Measurements from ENCODE around the gene HMOX1. TPM values are rescaled to one million over a fixed set of nuclear protein-coding genes. Genes with fewer than 3 reads are reported as not detected.

Gene HMOX1
- total and polyA plus RNA-seq, 4 donors = 18.7 to 108 (median 59.7) TPM

DNA sequence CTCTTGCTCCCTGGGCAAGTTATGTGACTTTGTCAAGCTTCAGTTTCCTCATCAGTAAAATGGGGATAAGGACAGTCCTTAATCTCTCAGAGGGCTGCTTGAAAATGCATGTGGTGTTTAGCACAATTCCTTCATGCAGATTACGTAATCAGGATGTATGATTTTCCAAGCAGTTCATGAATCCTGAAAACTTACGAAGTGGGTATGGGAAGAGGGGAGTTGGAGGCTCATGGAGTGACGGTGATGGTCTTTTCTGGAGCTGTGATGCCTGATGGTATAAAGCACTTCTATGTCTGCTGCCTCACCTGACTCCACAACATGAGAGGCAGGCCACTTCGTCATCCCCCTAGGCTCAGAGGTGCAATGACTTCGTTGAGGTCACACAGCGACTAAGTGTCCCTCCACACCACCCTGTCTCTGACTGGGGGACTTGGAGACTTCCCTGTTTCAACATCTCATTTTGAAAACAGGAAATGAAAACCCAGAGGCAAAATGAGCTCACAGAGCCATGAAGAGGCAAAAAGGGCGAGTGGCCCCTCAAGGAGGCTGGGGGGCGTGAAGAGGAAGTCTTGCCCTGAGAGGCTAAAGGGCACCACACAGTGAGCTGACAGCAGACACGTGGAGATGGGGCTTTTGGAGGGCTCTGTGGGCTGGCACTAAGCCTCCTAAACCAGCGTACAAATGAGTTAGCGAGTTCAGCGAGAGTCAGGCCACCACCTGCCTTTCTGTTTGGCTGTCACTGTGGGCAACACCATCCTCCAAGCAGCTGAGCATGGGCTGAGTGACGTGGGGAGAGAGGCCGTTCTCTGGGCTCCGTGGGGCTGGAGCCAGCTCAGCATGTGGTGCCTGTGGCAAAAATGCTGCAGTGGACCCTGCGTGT is 29.1 kb downstream of the HMOX1 start (continued):
- TF ChIP-seq, protein P1, sequence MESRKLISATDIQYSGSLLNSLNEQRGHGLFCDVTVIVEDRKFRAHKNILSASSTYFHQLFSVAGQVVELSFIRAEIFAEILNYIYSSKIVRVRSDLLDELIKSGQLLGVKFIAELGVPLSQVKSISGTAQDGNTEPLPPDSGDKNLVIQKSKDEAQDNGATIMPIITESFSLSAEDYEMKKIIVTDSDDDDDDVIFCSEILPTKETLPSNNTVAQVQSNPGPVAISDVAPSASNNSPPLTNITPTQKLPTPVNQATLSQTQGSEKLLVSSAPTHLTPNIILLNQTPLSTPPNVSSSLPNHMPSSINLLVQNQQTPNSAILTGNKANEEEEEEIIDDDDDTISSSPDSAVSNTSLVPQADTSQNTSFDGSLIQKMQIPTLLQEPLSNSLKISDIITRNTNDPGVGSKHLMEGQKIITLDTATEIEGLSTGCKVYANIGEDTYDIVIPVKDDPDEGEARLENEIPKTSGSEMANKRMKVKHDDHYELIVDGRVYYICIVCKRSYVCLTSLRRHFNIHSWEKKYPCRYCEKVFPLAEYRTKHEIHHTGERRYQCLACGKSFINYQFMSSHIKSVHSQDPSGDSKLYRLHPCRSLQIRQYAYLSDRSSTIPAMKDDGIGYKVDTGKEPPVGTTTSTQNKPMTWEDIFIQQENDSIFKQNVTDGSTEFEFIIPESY (IDR thresholded peaks at IDR 0.05) = no peak

DNA sequence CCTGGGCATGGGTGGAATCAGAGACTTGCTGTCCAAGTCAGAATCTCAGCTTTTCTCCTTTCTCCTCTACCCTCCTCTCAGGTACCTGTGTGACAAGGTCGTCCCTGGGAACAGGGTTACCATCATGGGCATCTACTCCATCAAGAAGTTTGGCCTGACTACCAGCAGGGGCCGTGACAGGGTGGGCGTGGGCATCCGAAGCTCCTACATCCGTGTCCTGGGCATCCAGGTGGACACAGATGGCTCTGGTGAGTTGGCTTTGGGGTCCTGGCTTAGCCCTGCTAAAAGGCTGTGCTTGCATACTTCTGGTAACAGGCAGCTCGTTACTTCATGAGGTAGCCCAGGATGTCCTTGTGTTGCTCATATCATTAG is 29.8 kb downstream of the HMOX1 start:
- no peaks in the 10 kb centered on the region for H3K27me3 ChIP-seq (ENCODE audit: control insufficient read depth in 4 of 4, insufficient read depth in 4 of 4, low read length in 3 of 4)
- H3K4me1 ChIP-seq (ENCODE audit: control insufficient read depth in 4 of 4, insufficient read depth in 4 of 4, low read length in 3 of 4) = peaks cover 0 to 2% (median 0%) of the 10 kb centered on the region in 4 donors
- H3K9me3 ChIP-seq (ENCODE audit: control insufficient read depth in 4 of 4, low read length in 3 of 4) = no peaks in the 10 kb centered on the region
- peaks cover 7 to 65% (median 16%) of the 10 kb centered on the region in 4 donors for H3K36me3 ChIP-seq (ENCODE audit: control insufficient read depth in 4 of 4, insufficient read depth in 3 of 4, low read depth in 1 of 4, low read length in 3 of 4)
- H3K9ac ChIP-seq (ENCODE audit: low read depth in 1 of 2, low read length in 2 of 2) = no peak overlapping the region
- TF ChIP-seq HNF4G (IDR thresholded peaks at IDR 0.05) (no peak), TAF1 (conservative IDR thresholded peaks at IDR 0.05) (no peak), EGR1 (IDR thresholded peaks at IDR 0.05; ENCODE audit: low read depth in 2 of 2) (no peak), GABPA (IDR thresholded peaks at IDR 0.05 in 1 of 2, conservative IDR thresholded peaks at IDR 0.05 in 1 of 2) (no peak)
- TF ChIP-seq, protein P2, sequence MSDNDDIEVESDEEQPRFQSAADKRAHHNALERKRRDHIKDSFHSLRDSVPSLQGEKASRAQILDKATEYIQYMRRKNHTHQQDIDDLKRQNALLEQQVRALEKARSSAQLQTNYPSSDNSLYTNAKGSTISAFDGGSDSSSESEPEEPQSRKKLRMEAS (IDR thresholded peaks at IDR 0.05) = no peak
- TF ChIP-seq, protein P3, sequence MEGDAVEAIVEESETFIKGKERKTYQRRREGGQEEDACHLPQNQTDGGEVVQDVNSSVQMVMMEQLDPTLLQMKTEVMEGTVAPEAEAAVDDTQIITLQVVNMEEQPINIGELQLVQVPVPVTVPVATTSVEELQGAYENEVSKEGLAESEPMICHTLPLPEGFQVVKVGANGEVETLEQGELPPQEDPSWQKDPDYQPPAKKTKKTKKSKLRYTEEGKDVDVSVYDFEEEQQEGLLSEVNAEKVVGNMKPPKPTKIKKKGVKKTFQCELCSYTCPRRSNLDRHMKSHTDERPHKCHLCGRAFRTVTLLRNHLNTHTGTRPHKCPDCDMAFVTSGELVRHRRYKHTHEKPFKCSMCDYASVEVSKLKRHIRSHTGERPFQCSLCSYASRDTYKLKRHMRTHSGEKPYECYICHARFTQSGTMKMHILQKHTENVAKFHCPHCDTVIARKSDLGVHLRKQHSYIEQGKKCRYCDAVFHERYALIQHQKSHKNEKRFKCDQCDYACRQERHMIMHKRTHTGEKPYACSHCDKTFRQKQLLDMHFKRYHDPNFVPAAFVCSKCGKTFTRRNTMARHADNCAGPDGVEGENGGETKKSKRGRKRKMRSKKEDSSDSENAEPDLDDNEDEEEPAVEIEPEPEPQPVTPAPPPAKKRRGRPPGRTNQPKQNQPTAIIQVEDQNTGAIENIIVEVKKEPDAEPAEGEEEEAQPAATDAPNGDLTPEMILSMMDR (IDR thresholded peaks at IDR 0.05; ENCODE audit: low read depth, low read length, missing input control) = no peak
- TF ChIP-seq, protein P4, sequence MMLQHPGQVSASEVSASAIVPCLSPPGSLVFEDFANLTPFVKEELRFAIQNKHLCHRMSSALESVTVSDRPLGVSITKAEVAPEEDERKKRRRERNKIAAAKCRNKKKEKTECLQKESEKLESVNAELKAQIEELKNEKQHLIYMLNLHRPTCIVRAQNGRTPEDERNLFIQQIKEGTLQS (IDR thresholded peaks at IDR 0.05) = no peak
- no peak overlapping the region for H3K4me3 ChIP-seq (ENCODE audit: low read depth in 1 of 3, low read length in 3 of 3)
- no peak for DNase-seq (ENCODE audit: low spot score)
- WGBS = 90% methylated on average over 6 of the region's 6 CpGs
- no peak overlapping the region for H3K27ac ChIP-seq (ENCODE audit: low read depth in 1 of 2, low read length in 2 of 2)

DNA sequence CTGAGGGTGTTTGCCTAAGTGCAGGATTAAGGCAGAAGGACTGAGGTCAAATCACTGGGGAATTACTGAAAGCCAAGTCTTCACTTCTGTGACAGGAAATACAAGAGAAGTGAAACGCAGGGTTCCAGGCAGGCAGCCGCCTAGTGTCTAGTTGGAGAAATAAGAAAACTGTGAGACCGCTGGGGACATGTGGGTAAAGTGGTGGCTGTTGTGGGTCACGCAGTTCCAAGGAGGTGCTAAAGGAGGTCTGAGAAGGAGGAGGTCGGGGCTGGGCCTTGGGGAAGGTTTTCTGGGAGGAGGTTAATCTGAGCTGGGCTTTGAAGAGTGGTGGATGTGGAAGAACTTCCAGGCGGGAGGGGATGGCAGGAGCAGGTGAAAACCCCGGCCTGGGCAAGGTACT is 30.2 kb downstream of the HMOX1 start:
- 85% methylated on average over 7 of the region's 7 CpGs for WGBS
- Histone ChIP-seq H3K4me1 (ENCODE audit: control insufficient read depth in 4 of 4, insufficient read depth in 4 of 4, low read length in 3 of 4) (peaks cover 0 to 2% (median 0%) of the 10 kb centered on the region in 4 donors), H3K4me3 (ENCODE audit: low read depth in 1 of 3, low read length in 3 of 3) (no peak overlapping the region), H3K36me3 (ENCODE audit: control insufficient read depth in 4 of 4, insufficient read depth in 3 of 4, low read depth in 1 of 4, low read length in 3 of 4) (peaks cover 8 to 70% (median 17%) of the 10 kb centered on the region in 4 donors), H3K27me3 (ENCODE audit: control insufficient read depth in 4 of 4, insufficient read depth in 4 of 4, low read length in 3 of 4) (no peaks in the 10 kb centered on the region), H3K9ac (ENCODE audit: low read depth in 1 of 2, low read length in 2 of 2) (no peak overlapping the region), H3K27ac (ENCODE audit: low read depth in 1 of 2, low read length in 2 of 2) (no peak overlapping the region), H3K9me3 (ENCODE audit: control insufficient read depth in 4 of 4, low read length in 3 of 4) (no peaks in the 10 kb centered on the region)
- TF ChIP-seq RAD21 (IDR thresholded peaks at IDR 0.05) (peak in 1 of 2 donors; percentile 38), FOXA1 (IDR thresholded peaks at IDR 0.05) (no peak)
- TF ChIP-seq, protein P1 (IDR thresholded peaks at IDR 0.05) = no peak
- TF ChIP-seq, protein P3 (IDR thresholded peaks at IDR 0.05; ENCODE audit: low read depth, low read length, missing input control) = peak; percentile 16
- TF ChIP-seq, protein P4 (IDR thresholded peaks at IDR 0.05) = no peak
- DNase-seq (ENCODE audit: low spot score) = no peak
